ENCODE results near the gene GPR18. TPM values are rescaled to one million over a fixed set of nuclear protein-coding genes. Genes with fewer than 3 reads are reported as not detected.
"Not testable (repeated sequence)": the region's sequence is repeated elsewhere in the genome, so short reads cannot be mapped to it uniquely, and the experiment has no call there.

GPR18 gene
- total RNA-seq, 2 donors from 2014 or later = 2.0 to 8.4 TPM

GRCh38 chr13:99260216-99260615 is 2.0 kb upstream of the GPR18 start:
- ATAC-seq = no peak
- H3K27ac Mint-ChIP-seq = peak overlapping the region in 1 of 2 donors; percentile 5

DNA sequence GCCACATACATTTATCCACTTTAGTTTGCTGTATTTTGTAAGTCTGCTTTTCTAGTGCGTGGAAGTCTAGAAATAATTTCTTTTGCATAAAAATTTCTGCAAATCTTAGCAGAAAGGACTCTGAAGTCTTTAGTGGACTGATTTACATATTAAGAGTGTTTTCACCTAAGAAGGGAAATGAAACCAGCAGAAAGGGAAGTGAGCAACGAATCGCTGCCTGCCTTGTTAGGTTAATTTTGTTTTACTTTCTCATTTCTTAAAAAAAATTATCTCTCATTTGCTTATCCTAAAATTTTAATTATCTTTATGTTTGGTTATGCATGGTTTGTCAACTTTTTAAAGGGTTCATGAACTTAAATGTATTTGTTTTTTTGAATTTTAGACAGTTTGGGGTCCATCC is 767 bp upstream of the GPR18 start:
- ATAC-seq (peak; percentile 36 to 41), DNase-seq (ENCODE audit: low spot score in 2 of 2) (no peak)
- Mint-ChIP-seq H3K9me3 (no peaks in the 10 kb centered on the region), H3K27ac (peak overlapping the region; percentile 96 to 97), H3K36me3 (peaks cover 11 to 41% of the 10 kb centered on the region in 2 donors)

More at GRCh38 chr13:99260216-99260615, 2.0 kb upstream of the GPR18 start:
- Mint-ChIP-seq H3K9me3 (no peaks in the 10 kb centered on the region), H3K36me3 (peaks cover 6 to 35% of the 10 kb centered on the region in 2 donors)
- no peak for DNase-seq (ENCODE audit: low spot score in 2 of 2)

- H3K36me3 Mint-ChIP-seq = peaks cover 12 to 34% of the 10 kb centered on the region in 2 donors
Observed at GRCh38 chr13:99257291-99257690, 888 bp downstream of the GPR18 start.

GRCh38 chr13:99256709-99257108 is 1.5 kb downstream of the GPR18 start:
- ATAC-seq = no peak
- H3K27ac Mint-ChIP-seq = peak overlapping the region; percentile 30 to 88
- H3K36me3 Mint-ChIP-seq = peaks cover 17 to 34% of the 10 kb centered on the region in 2 donors
- no peak for DNase-seq (ENCODE audit: low spot score in 2 of 2)
- no peaks in the 10 kb centered on the region for H3K9me3 Mint-ChIP-seq

More at GRCh38 chr13:99257291-99257690, 888 bp downstream of the GPR18 start:
- DNase-seq (ENCODE audit: low spot score in 2 of 2) = no peak
- no peak for ATAC-seq
- Mint-ChIP-seq H3K27ac (peak overlapping the region in 1 of 2 donors; percentile 96), H3K9me3 (no peaks in the 10 kb centered on the region)

DNA sequence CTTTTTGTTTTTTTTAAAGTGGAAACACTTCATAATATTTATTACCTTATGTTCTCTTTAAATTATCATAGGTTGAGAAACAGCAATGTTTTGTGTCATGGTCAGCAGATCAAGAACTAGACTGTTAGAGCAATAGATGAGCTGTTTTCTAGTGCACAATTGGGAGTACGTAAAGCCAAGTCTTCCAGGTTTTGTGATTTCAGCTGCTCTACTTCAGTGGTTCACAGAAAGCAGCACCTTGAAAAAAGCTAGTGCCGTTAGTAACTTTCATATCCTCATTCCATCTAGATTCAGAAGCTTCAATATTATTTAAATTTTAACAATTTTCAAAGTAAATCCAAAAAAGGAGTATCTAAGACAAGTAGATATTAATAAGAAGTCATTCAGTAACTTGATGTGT is 1.9 kb downstream of the GPR18 start:
- Mint-ChIP-seq H3K9me3 (no peaks in the 10 kb centered on the region), H3K27ac (peak overlapping the region; percentile 30 to 88), H3K36me3 (peaks cover 20 to 34% of the 10 kb centered on the region in 2 donors)
- DNase-seq (ENCODE audit: low spot score in 2 of 2) = no peak
- ATAC-seq = no peak

DNA sequence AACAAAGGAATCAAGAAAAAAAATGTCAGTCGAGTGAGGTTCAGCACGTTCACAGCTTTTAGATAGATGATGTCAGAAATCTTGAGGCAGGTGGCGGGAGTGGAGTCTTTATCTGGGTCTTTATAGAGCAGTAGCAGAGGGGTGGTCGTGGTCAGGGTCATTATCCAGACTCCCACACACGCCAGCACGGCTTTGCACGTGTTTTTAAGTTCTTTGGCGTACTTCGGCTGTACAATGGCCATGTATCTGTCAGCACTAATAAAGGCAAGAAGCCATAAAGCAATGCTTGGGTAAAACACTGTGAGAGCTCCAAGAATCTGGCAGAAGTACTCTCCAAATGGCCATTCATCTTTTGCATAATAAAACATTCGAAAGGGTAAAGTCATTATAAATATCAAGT is 2.9 kb downstream of the GPR18 start:
- Mint-ChIP-seq H3K27ac (peak overlapping the region in 1 of 2 donors; percentile 58), H3K9me3 (no peaks in the 10 kb centered on the region), H3K36me3 (peaks cover 22 to 34% of the 10 kb centered on the region in 2 donors)
- no peak for DNase-seq (ENCODE audit: low spot score in 2 of 2)
- no peak for ATAC-seq

- DNase-seq (ENCODE audit: low spot score in 2 of 2) (no peak), ATAC-seq (no peak)
- H3K9me3 Mint-ChIP-seq = no peaks in the 10 kb centered on the region
- peak overlapping the region in 1 of 2 donors; percentile 58 for H3K27ac Mint-ChIP-seq
- peaks cover 18 to 34% of the 10 kb centered on the region in 2 donors for H3K36me3 Mint-ChIP-seq
Observed at GRCh38 chr13:99254830-99255229, 3.3 kb downstream of the GPR18 start.

- Mint-ChIP-seq H3K9me3 (peaks cover 0 to 3% of the 10 kb centered on the region in 2 donors), H3K27ac (peak overlapping the region; percentile 36 to 77), H3K36me3 (peaks cover 25 to 36% of the 10 kb centered on the region in 2 donors)
- DNase-seq (ENCODE audit: low spot score in 2 of 2) = no peak
- ATAC-seq = no peak
Observed at GRCh38 chr13:99251921-99252320, 6.3 kb downstream of the GPR18 start.

- peaks cover 25 to 31% of the 10 kb centered on the region in 2 donors for H3K36me3 Mint-ChIP-seq
Observed at GRCh38 chr13:99250982-99251825, 7.0 kb downstream of the GPR18 start.

DNA sequence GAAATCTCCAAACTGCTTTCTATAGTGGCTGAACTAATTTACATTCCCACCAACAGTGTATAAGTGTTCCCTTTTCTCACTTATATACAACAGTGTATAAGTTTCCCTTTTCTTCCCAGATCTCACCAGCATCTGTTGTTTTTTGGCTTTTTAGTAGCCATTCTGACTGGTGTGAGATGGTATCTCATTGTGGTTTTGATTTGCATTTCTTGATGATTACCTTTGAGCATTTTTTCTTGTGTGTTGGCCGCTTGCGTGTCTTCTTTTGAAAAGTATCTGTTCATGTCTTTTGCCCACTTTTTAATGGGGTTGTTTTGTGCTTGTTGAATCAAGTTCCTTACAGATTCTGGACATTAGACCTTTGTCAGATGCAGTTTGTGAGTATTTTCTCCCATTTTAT is 8.6 kb downstream of the GPR18 start:
- not testable (repeated sequence) for ATAC-seq; H3K27ac Mint-ChIP-seq; DNase-seq (ENCODE audit: low spot score in 2 of 2); H3K9me3 Mint-ChIP-seq
- H3K36me3 Mint-ChIP-seq = peaks cover 20 to 24% of the 10 kb centered on the region in 2 donors

More at GRCh38 chr13:99250982-99251825, 7.0 kb downstream of the GPR18 start:
- DNase-seq (ENCODE audit: low spot score in 2 of 2) (no peak), ATAC-seq (peak; percentile 71 to 92)
- H3K9me3 Mint-ChIP-seq = peaks cover 0 to 3% of the 10 kb centered on the region in 2 donors
- H3K27ac Mint-ChIP-seq = peak overlapping the region; percentile 36 to 77

DNA sequence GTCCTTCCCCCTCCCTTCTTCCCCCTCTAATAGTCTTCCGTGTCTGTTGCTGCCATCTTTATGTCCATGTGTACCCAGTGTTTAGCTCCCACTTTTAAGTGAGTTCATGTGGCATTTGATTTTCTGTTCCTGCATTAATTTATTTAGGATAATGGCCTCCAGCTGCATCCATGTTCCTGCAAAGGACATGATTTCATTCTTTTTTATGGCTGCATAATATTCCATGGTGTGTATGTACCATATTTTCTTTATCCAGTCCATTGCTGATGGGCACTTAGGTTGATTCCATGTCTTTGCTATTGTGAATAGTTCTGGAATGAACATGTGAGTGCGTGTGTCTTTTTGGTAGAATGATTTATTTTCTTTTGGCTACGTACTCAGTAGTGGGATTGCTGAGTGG is 9.0 kb downstream of the GPR18 start:
- not testable (repeated sequence) for DNase-seq (ENCODE audit: low spot score in 2 of 2); H3K27ac Mint-ChIP-seq; H3K9me3 Mint-ChIP-seq; ATAC-seq
- H3K36me3 Mint-ChIP-seq = peaks cover 20 to 24% of the 10 kb centered on the region in 2 donors

DNA sequence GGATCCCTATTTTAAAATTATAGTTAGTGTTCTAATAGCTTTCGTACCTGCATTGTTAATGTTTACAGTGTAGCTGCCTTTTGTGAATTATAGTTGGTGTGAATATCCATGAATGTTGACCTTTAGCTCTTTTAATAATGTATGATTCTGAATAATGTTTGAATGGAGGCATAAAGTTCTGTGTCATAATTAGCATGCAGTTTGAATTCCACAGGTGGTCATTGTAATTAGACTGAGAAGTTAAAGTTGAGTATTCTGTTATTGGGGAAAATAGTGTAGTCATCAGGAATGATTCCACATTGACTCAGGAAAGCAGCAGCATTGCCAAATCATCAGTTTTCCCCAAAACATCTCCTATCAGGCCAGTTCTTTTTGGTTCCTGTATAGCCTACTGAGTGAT is 12.1 kb downstream of the GPR18 start:
- H3K27ac Mint-ChIP-seq = no peak overlapping the region
- peaks cover 14 to 33% of the 10 kb centered on the region in 2 donors for H3K36me3 Mint-ChIP-seq
- peaks cover 0 to 3% of the 10 kb centered on the region in 2 donors for H3K9me3 Mint-ChIP-seq
- no peak for ATAC-seq
- DNase-seq (ENCODE audit: low spot score in 2 of 2) = no peak

- peaks cover 22 to 33% of the 10 kb centered on the region in 2 donors for H3K36me3 Mint-ChIP-seq
- H3K27ac Mint-ChIP-seq = peak overlapping the region; percentile 88 to 92
- DNase-seq (ENCODE audit: low spot score in 2 of 2) = no peak
- peak; percentile 91 to 99 for ATAC-seq
- no peaks in the 10 kb centered on the region for H3K9me3 Mint-ChIP-seq
Observed at GRCh38 chr13:99237981-99238662, 20.1 kb downstream of the GPR18 start.

DNA sequence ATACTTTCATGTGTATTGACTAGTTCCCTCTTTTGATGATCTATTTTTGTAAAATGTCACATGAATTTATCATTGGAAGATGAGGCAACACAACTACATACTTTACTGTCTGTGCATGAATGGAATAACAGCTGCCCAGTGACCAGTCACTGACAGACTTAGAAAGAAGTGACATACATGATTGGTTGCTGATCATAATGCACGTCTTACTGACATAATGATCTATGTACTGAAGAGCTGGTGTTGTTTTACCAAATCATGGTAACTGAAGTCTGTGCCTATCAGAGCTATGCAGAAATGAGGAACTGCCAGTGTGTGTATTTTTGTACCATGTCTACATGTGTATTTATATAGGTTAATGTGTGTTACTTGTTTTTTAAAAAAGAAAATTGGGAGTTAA is 26.5 kb downstream of the GPR18 start:
- no peak for DNase-seq (ENCODE audit: low spot score in 2 of 2)
- H3K36me3 Mint-ChIP-seq = peaks cover 0 to 12% of the 10 kb centered on the region in 2 donors
- H3K9me3 Mint-ChIP-seq = no peaks in the 10 kb centered on the region
- H3K27ac Mint-ChIP-seq = peak overlapping the region; percentile 10 to 50
- ATAC-seq = no peak

DNA sequence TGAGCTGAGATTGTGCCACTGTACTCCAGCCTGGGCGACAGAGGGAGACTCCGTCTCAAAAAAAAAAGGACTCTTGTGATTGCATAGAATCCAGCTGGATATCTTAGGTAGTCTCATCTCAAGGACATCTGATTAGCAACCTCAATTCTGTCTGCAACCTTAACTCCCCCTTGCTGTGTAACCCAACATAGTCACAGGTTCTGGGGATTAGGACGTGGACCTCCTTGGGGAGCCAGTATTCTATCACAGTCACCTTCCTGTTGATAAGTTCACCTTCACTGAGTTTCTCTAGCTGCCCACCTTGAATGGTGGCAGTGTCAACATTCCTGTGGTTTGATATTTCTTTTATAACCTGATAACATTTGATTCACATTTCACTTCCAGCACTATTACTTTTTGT is 27.2 kb downstream of the GPR18 start:
- DNase-seq (ENCODE audit: low spot score in 2 of 2) (no peak), ATAC-seq (no peak)
- Mint-ChIP-seq H3K9me3 (no peaks in the 10 kb centered on the region), H3K36me3 (peaks cover 0 to 17% of the 10 kb centered on the region in 2 donors), H3K27ac (no peak overlapping the region)

- H3K36me3 Mint-ChIP-seq = peaks cover 4 to 17% of the 10 kb centered on the region in 2 donors
- not testable (repeated sequence) for ATAC-seq; H3K9me3 Mint-ChIP-seq; DNase-seq (ENCODE audit: low spot score in 2 of 2); H3K27ac Mint-ChIP-seq
Observed at GRCh38 chr13:99230588-99230987, 27.6 kb downstream of the GPR18 start.

Measured in activated naive CD4-positive, alpha-beta T cell treated with anti-CD3 and anti-CD28 coated beads, Interleukin-2, amount 50 U/mL, for 72 hours (primary cell).